NCI-H1092 treated with DMSO at 0.1 percent for 48 hours (cell line): Measurements from ENCODE around the gene CSRP1.

Experiments
- DNase-seq: peaks from one replicate; lab custom pipeline; 2025; lab: John Stamatoyannopoulos, UW

The CSRP1 gene

DNA sequence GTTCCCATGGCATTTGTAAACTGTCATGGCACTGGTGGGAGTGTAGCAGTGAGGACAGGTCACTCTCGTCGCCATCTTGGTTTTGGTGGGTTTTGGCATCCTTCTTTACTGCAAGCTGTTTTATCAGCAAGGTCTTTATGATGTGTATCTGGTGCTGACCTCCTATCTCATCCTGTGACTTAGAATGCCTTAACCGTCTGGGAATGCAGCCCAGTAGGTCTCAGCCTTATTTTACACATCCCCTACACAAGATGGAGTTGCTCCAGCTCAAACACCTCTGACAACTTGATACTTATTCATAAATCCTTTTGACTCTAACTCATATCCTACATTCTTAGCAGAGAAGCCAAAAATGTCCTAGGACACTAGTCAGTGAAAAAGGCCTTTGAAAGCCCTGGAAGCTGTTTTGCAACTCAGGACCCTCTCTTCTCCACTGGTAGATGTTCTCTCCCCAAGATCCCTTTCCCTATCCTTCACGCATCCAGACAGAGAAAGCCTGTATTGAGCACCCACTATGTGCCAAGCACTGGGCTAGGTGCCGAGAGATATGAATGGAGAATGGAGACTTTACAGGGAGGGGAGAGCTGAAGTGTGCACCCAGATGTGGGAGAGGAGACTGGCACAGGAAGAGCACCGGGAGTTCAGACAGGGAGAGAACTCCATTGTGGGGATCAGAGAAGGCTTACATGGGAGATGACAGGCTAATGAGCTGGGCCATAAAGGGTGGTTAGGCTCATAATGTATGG lies 6.7 kb upstream of the CSRP1 start:
- DNase-seq: no peak

DNA sequence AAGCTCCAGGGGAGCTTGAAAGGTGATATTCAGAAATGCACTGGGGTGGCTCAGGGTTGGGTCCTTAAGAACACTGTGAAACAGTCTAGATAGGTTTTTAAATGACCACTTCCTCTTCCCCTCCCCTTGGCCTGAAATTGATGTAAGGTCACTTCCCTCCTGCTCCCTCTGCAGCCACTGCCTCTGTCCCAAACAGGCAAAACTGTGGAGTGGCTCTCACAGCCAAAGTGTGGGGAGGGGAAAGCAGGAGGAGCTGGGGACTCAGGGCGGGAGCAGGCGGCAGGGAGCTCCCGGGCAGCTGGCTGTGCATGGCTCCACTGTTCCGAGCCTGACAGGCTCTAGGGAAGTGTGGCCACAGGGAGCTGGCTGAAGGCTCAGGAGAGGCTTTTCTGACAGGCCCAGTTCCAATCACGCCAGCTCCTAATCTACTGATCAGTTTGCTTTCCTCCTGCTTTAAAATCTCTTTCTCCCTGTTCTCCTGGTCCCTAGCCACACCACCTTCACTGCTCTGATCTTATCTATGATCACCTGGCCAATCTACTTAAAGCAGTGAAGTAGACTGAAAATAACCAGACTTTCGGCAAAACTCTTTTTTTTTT lies 5.1 kb upstream of the CSRP1 start:
- peak; percentile 13 for DNase-seq

DNA sequence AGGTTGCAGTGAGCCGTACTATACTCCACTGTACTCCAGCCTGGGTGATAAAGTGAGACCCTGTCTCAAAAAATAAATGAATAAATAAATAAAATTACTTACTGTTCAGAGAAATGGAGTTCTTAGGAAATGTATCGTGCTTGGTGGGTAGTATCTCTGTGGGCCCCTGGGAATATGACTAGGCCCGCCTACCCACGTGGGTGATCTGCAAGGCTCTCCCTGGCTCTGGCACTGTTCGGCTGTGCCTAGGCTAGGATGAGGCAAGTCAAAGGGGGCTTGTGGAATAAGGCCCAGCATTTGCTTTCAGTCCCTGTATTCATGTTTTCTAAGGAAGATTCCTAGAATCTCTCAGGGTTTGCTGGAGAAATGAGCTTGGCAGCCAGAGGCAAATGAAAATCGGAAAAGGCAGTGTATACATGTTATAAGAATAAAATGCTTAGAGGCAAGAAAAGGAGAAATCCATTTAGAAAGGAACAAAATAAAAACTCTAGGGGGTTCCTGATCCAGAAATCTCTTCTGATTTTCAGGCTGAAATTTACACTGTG lies 4.5 kb upstream of the CSRP1 start:
- DNase-seq: no peak

- no peak for DNase-seq
These were observed 3.8 kb upstream of the CSRP1 start for GRCh38 chr1:201510734-201511133.

GRCh38 chr1:201509601-201510374 lies 2.9 kb upstream of the CSRP1 start:
- no peak for DNase-seq

DNA sequence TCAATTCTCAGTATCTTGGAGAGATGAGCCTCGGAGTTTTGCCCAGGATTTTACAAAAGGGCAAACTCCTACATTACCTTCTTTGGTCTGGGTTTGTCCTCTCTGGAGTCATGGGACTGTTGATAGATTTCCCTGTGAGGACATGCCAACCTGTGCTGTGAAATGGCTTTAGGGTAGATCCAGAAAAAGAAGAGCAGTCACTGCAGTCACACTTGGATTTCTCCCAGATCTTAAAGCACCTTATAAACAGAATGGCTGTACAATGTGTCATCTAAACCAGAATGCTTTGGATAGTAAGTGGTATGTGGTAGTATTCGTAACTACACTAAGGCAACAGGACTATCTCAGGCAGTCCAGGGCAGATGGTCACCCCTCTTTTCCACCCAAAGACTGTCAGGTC lies 1.9 kb upstream of the CSRP1 start:
- DNase-seq: no peak

GRCh38 chr1:201507360-201507675 lies 395 bp upstream of the CSRP1 start:
- DNase-seq: no peak

DNA sequence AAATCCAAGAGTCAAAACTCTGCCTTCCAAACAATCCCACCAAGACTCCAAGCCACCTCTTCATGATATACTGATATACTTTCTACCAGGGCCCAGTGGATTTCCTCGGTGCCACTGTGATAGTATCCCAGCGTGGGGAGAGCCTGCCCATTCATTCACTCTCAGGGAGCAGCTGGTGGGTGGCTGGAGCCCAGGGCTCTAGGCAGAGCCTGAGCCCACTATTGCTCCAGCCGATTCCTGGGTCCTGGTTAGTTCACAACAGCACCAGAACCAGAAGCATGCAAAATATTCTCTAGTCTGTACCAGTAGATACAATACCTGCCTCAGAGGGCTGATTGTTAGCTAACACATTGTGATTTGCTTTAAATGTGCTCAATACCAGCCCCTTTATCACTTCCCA lies 831 bp downstream of the CSRP1 start:
- DNase-seq: peak; percentile 63

- DNase-seq: peak; percentile 73
These were observed 1.4 kb downstream of the CSRP1 start for GRCh38 chr1:201505503-201505890.

DNA sequence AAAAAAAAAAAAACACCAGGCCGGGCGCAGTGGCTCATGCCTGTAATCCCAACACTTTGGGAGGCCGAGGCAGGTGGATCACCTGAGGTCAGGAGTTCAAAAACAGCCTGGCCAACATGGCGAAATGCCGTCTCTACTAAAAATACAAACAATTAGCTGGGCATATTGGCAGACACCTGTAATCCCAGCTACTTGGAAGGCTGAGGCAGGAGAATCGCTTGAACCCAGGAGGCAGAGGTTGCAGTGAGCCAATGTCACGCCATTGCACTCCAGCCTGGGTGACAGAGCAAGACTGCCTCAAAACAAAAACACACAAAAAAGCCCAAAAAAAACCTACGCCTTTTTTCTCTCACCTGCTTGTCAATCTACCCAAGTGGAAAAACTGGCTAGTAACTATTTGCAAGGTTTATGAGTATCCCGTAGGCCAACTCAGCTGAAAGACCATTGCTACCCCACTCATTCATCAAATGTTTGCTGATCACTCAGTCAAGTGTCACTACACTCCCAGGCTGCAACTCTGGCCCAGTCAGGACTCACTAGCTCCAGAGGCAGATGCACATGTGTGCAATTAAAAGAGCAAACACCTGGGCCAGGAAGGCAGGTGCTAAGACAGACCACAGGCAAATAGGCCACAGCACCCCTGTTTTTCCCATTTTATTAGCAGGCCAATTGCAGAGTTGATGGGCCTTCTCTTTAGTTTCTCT lies 2.0 kb downstream of the CSRP1 start:
- DNase-seq: peak; percentile 73

- DNase-seq: no peak
These were observed 2.7 kb downstream of the CSRP1 start for GRCh38 chr1:201504179-201504631.

GRCh38 chr1:201503397-201504176 lies 3.3 kb downstream of the CSRP1 start:
- DNase-seq: peak; percentile 58

DNA sequence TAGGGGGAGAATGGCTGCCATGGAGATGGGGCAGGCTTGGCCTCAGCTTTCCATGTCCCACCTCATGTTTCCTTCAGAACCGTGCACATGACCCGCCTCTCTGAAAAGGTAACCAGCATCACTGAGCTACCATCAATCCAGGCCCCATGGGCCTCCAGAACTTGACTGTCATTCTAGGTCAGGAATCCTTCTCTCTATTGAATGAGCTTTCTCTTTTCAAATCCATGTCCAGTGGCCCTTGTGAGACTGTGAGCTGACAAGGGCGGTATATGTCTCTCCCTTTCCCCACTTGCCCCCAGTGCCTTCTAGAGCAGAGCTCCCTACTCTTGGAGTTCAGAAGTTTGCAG lies 4.4 kb downstream of the CSRP1 start:
- DNase-seq: no peak

DNA sequence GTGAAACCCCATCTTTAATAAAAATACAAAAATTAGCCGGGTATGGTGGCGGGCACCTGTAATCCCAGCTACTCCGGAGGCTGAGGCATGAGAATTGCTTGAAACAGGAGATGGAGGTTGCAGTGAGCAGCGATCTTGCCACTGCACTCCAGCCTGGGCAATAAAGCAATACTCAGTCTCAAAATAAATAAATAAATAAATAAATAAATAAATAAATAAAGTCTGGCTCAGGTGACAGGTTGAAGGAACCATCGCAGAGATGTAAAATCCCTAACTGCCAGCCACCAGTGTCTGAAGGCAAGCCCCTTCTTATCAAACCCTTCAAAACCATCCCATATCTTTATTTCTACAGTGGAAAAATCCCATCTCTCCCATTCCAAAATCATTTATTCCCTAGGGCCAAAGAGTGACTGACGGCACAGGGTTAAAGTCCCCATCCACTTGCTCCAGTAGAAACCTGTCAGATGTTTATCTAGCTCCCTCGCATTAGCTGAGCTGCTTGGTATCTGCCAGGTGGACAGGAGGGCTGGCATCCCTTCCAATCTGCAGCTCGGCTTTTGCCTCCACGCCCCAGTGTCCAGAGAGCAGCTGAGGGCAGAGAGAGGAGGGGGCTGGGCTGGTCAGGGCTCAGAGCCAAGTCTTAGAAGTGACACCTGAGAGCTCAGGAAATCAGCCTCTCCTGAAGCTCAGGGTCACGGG lies 5.0 kb downstream of the CSRP1 start:
- DNase-seq: peak; percentile 92

GRCh38 chr1:201501144-201501543 lies 5.8 kb downstream of the CSRP1 start:
- no peak for DNase-seq

- DNase-seq: no peak
These were observed 6.2 kb downstream of the CSRP1 start for GRCh38 chr1:201500670-201501120.

DNA sequence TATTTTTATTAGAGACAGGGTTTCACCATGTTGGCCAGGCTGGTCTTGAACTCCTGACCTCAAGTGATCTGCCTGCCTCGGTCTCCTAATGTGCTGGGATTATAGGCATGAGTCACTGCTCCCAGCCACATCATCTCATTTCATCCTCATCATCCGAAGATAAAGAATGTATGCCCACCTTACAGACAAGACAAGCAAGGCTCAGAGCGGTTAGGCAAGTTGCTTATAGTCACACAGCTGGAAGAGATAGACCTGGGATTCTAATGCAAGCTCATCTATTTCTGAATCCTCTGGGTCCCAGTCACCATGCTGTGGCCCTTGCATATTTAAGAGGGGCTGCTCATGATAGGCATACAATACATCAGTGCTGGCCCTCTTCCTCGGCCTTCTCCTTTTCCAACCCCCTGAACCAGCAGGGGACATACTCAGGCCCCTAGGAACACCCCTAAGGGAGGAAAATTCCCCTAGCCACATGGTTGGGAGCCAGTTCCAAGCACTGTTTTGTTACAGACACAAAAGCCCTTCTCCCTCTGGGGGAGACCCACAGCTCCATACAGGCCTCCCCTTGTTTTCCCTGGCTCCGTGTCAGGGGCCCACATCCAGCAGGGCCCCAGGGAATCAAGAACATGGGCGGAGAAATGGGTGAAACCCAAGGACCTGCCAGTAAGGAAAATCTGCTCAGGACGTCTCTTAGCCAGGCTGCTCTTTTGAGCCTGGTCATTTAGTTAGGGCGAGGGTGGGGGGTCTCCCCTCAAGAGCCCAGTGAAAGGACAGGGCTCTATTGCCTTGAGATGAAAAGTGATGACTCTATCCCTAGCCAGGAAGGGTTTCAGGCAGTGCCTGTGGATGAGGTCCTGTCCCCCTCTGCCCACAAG lies 6.9 kb downstream of the CSRP1 start:
- DNase-seq: no peak

- DNase-seq: no peak
These were observed 7.7 kb downstream of the CSRP1 start for GRCh38 chr1:201499191-201499590.

- no peak for DNase-seq
These were observed 8.3 kb downstream of the CSRP1 start for GRCh38 chr1:201498621-201499020.
